Rectal smooth muscle tissue (tissue), 1 donor: ENCODE measurements around the gene PRKAR2B.

Experiments
- H3K27ac ChIP-seq: one replicate; pipeline ENCODE4 v1.7.0; 2013; ENCODE audit warnings: low read depth, low read length, inconsistent platforms
- H3K27me3 ChIP-seq: one replicate; pipeline ENCODE4 v1.7.0; 2013; ENCODE audit warnings: low read length; ENCODE audit not compliant: control insufficient read depth, insufficient read depth
- H3K36me3 ChIP-seq: one replicate; pipeline ENCODE4 v1.7.0; 2013; ENCODE audit warnings: low read length; ENCODE audit not compliant: control insufficient read depth, insufficient read depth
- H3K4me1 ChIP-seq: one replicate; pipeline ENCODE4 v1.7.0; 2013; ENCODE audit warnings: low read length; ENCODE audit not compliant: control insufficient read depth, insufficient read depth
- H3K4me3 ChIP-seq: one replicate; pipeline ENCODE4 v1.7.0; 2013; ENCODE audit warnings: low read length
- H3K9ac ChIP-seq: one replicate; pipeline ENCODE4 v1.7.0; 2013; ENCODE audit warnings: low read length

PRKAR2B gene

GRCh38 chr7:107044347-107045194 lies at the start of gene PRKAR2B:
TSS of gene PRKAR2B (plus strand) at chr7:107044705. CDS start at chr7:107044908, 203 bp downstream.
- peak within 1 kb of the TSS; percentile 84 for H3K27ac ChIP-seq
- peak within 1 kb of the TSS; percentile 50 for H3K9ac ChIP-seq

GRCh38 chr7:106994833-106995232 lies 49.7 kb upstream of the PRKAR2B start:
- no peak overlapping the region for H3K27ac ChIP-seq
- H3K9ac ChIP-seq = no peak overlapping the region
- no peaks in the 10 kb centered on the region for H3K4me1 ChIP-seq
- no peaks in the 10 kb centered on the region for H3K27me3 ChIP-seq
- H3K36me3 ChIP-seq = no peaks in the 10 kb centered on the region
- H3K4me3 ChIP-seq = no peak overlapping the region

More at GRCh38 chr7:107044347-107045194, at the start of gene PRKAR2B:
- H3K4me3 ChIP-seq = peak within 1 kb of the TSS; percentile 87
- H3K27me3 ChIP-seq = no peaks in the 10 kb centered on the region
- H3K36me3 ChIP-seq = no peaks in the 10 kb centered on the region
- peaks cover 2% of the 10 kb centered on the region for H3K4me1 ChIP-seq

- Histone ChIP-seq H3K4me3 (no peak overlapping the region), H3K4me1 (no peaks in the 10 kb centered on the region), H3K36me3 (no peaks in the 10 kb centered on the region), H3K27me3 (no peaks in the 10 kb centered on the region), H3K9ac (no peak overlapping the region), H3K27ac (no peak overlapping the region)
Measured at GRCh38 chr7:106997487-106998271, 46.8 kb upstream of the PRKAR2B start.

- Histone ChIP-seq H3K4me1 (no peaks in the 10 kb centered on the region), H3K27ac (no peak overlapping the region), H3K9ac (no peak overlapping the region), H3K36me3 (no peaks in the 10 kb centered on the region), H3K4me3 (no peak overlapping the region), H3K27me3 (no peaks in the 10 kb centered on the region)
Measured at GRCh38 chr7:106999023-106999422, 45.5 kb upstream of the PRKAR2B start.

- Histone ChIP-seq H3K27ac (no peak overlapping the region), H3K9ac (no peak overlapping the region), H3K4me3 (no peak overlapping the region), H3K36me3 (no peaks in the 10 kb centered on the region), H3K4me1 (no peaks in the 10 kb centered on the region), H3K27me3 (no peaks in the 10 kb centered on the region)
Measured at GRCh38 chr7:107001490-107001889, 43.0 kb upstream of the PRKAR2B start.

GRCh38 chr7:107002126-107002525 lies 42.4 kb upstream of the PRKAR2B start:
- no peak overlapping the region for H3K9ac ChIP-seq
- H3K4me3 ChIP-seq = no peak overlapping the region
- H3K4me1 ChIP-seq = no peaks in the 10 kb centered on the region
- no peaks in the 10 kb centered on the region for H3K27me3 ChIP-seq
- H3K27ac ChIP-seq = no peak overlapping the region
- H3K36me3 ChIP-seq = no peaks in the 10 kb centered on the region

- Histone ChIP-seq H3K27ac (no peak overlapping the region), H3K27me3 (no peaks in the 10 kb centered on the region), H3K4me3 (no peak overlapping the region)
Measured at GRCh38 chr7:107002529-107002998, 41.9 kb upstream of the PRKAR2B start.

GRCh38 chr7:107007007-107007891 lies 37.3 kb upstream of the PRKAR2B start:
- Histone ChIP-seq H3K4me1 (no peaks in the 10 kb centered on the region), H3K9ac (no peak overlapping the region), H3K27ac (no peak overlapping the region), H3K36me3 (no peaks in the 10 kb centered on the region), H3K27me3 (no peaks in the 10 kb centered on the region), H3K4me3 (no peak overlapping the region)

More at GRCh38 chr7:107002529-107002998, 41.9 kb upstream of the PRKAR2B start:
- Histone ChIP-seq H3K4me1 (no peaks in the 10 kb centered on the region), H3K36me3 (no peaks in the 10 kb centered on the region), H3K9ac (no peak overlapping the region)

- H3K9ac ChIP-seq = no peak overlapping the region
- no peak overlapping the region for H3K27ac ChIP-seq
- H3K36me3 ChIP-seq = no peaks in the 10 kb centered on the region
- H3K27me3 ChIP-seq = no peaks in the 10 kb centered on the region
- H3K4me1 ChIP-seq = no peaks in the 10 kb centered on the region
- no peak overlapping the region for H3K4me3 ChIP-seq
Measured at GRCh38 chr7:107007892-107008287, 36.6 kb upstream of the PRKAR2B start.

GRCh38 chr7:107009846-107010203 lies 34.7 kb upstream of the PRKAR2B start:
- H3K4me3 ChIP-seq = no peak overlapping the region
- H3K27ac ChIP-seq = no peak overlapping the region
- no peaks in the 10 kb centered on the region for H3K27me3 ChIP-seq

GRCh38 chr7:107012691-107013090 lies 31.8 kb upstream of the PRKAR2B start:
- no peaks in the 10 kb centered on the region for H3K36me3 ChIP-seq
- H3K27me3 ChIP-seq = no peaks in the 10 kb centered on the region
- no peak overlapping the region for H3K27ac ChIP-seq
- H3K9ac ChIP-seq = no peak overlapping the region
- no peak overlapping the region for H3K4me3 ChIP-seq
- peaks cover 2% of the 10 kb centered on the region for H3K4me1 ChIP-seq

More at GRCh38 chr7:107009846-107010203, 34.7 kb upstream of the PRKAR2B start:
- Histone ChIP-seq H3K36me3 (no peaks in the 10 kb centered on the region), H3K9ac (no peak overlapping the region), H3K4me1 (peaks cover 2% of the 10 kb centered on the region)
